Measurements from ENCODE around the gene KSR2. TPM values are rescaled to one million over a fixed set of nuclear protein-coding genes. Genes with fewer than 3 reads are reported as not detected.

KSR2 gene
- total RNA-seq, 1 donor from 2014 or later, result 1.4 TPM

DNA sequence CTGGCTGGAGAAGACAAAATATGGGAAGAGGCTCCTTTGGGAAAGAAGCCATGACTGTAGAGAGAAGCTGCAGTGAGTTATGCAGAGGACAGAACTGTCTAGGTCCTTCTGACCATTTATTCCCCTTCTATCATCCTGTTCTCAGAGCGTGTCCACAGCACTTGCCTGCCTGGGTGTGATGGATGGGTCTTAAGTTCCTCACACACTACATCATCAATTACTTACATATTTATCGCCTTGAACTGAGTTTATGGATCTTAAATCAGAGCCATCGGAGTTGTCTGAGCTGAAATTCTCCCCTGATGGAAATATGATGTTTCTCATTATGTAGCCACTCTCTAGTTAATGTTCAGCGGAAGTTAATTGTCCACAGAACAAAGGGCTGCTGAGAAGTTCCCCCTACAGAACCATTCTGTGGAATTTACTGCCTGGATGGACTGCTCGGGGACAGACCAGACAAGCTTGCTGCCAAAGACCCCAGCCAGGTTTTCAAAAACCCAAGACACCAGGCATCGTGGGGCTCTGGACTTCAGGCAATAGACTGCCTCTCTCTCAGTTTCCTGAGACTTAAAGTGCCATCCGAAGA is 374.9 kb downstream of the KSR2 start:
- no peak for DNase-seq
- TF ChIP-seq, protein P1, sequence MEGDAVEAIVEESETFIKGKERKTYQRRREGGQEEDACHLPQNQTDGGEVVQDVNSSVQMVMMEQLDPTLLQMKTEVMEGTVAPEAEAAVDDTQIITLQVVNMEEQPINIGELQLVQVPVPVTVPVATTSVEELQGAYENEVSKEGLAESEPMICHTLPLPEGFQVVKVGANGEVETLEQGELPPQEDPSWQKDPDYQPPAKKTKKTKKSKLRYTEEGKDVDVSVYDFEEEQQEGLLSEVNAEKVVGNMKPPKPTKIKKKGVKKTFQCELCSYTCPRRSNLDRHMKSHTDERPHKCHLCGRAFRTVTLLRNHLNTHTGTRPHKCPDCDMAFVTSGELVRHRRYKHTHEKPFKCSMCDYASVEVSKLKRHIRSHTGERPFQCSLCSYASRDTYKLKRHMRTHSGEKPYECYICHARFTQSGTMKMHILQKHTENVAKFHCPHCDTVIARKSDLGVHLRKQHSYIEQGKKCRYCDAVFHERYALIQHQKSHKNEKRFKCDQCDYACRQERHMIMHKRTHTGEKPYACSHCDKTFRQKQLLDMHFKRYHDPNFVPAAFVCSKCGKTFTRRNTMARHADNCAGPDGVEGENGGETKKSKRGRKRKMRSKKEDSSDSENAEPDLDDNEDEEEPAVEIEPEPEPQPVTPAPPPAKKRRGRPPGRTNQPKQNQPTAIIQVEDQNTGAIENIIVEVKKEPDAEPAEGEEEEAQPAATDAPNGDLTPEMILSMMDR (IDR thresholded peaks at IDR 0.05), result no peak

DNA sequence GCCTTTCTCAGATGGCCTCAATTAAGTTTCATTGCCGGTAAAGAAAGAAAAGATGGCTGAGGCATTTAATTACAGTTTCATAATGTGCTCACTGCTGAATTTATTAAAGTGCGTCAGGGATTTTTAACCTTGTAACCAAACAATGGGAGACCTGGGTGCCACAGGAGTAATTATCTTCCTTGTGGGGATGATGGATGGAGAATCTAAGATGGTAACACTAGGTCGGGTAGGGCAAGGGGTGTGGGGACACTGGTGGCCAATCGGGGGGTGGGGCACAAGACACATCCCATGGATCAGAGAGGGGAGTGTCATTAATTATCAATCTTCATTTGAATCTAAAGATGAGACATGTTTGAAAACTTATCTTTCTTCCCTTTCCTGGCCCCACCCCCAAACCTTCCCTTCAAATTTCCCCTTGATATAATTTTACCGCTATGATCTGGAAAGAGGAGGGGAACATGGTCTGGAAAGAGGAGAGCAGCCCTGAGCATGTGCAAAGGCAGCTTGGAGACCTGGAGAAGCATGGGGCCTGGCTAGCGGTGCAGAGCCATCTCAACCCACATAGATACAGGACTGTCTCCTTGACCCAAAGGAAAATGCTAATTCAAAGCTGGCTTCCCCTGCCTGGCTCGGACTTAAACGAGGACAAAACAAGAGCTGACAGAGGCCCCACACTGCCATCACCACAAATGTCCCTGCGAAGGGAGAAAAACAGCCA is 376.0 kb downstream of the KSR2 start:
- ATAC-seq (no peak), DNase-seq (no peak)
- TF ChIP-seq, protein P1 (IDR thresholded peaks at IDR 0.05), result no peak
- no peaks in the 10 kb centered on the region for H3K36me3 ChIP-seq
- no peaks in the 10 kb centered on the region for H3K4me1 ChIP-seq
- H3K4me3 ChIP-seq, result no peak overlapping the region
- intact Hi-C loops (cut with DNase I), result no loop called here
- no peak overlapping the region for H3K27ac ChIP-seq
- H3K27me3 ChIP-seq, result no peaks in the 10 kb centered on the region
- H3K9me3 ChIP-seq, result no peaks in the 10 kb centered on the region

More for the DNA sequence above, 374.9 kb downstream of the KSR2 start:
- no peaks in the 10 kb centered on the region for H3K4me1 ChIP-seq
- no peaks in the 10 kb centered on the region for H3K36me3 ChIP-seq
- no peaks in the 10 kb centered on the region for H3K9me3 ChIP-seq
- H3K27ac ChIP-seq, result no peak overlapping the region
- H3K27me3 ChIP-seq, result no peaks in the 10 kb centered on the region
- no peak overlapping the region for H3K4me3 ChIP-seq
- intact Hi-C loops (cut with DNase I), result no loop called here
- no peak for ATAC-seq

DNA sequence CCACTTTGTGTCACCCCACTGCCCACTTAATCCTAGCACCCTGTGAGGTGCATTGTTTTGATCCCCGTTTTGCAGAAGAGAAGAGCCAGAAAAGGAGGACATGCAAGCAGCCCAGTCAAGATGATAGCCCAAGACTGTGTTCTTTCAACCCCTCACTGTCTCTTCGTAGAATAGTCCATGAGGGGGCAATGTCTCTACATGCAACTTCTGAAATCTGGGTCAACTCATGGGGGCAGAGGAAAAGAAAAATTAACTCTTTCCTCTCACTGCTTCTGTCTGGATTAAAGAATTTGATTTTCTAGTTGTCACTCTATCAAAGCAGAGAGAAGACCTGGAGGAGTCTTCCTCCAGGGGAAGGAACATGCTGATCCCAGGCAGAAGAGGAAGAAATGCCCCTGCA is 377.8 kb downstream of the KSR2 start:
- TF ChIP-seq, protein P1 (IDR thresholded peaks at IDR 0.05), result no peak
- H3K27ac ChIP-seq, result no peak overlapping the region
- no peaks in the 10 kb centered on the region for H3K27me3 ChIP-seq
- H3K4me3 ChIP-seq, result no peak overlapping the region
- H3K36me3 ChIP-seq, result no peaks in the 10 kb centered on the region
- ATAC-seq (no peak), DNase-seq (no peak)
- H3K9me3 ChIP-seq, result no peaks in the 10 kb centered on the region
- H3K4me1 ChIP-seq, result no peaks in the 10 kb centered on the region
- intact Hi-C loops (cut with DNase I), result no loop called here

DNA sequence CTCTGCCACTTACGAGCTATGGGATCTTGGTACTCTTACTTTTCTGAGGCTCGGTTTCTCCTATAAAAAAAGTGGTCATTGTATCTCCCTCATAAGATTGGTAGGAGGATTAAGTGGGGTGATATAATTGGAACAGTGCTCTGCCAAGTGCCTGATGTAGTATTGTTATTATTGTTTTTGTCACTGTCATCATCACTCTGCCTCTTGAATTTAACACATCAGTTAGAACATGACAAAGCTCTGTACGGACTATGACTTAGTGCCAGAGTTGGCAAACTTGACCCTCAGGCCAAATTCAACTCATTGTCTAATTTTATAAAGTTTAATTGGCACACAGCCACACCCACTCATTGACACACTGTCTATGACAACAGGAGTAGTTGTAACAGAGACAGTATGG is 378.4 kb downstream of the KSR2 start:
- no peak overlapping the region for H3K27ac ChIP-seq
- no peaks in the 10 kb centered on the region for H3K4me1 ChIP-seq
- DNase-seq (no peak), ATAC-seq (no peak)
- intact Hi-C loops (cut with DNase I), result no loop called here
- H3K27me3 ChIP-seq, result no peaks in the 10 kb centered on the region
- TF ChIP-seq, protein P1 (IDR thresholded peaks at IDR 0.05), result no peak
- H3K36me3 ChIP-seq, result no peaks in the 10 kb centered on the region
- H3K4me3 ChIP-seq, result no peak overlapping the region
- no peaks in the 10 kb centered on the region for H3K9me3 ChIP-seq

DNA sequence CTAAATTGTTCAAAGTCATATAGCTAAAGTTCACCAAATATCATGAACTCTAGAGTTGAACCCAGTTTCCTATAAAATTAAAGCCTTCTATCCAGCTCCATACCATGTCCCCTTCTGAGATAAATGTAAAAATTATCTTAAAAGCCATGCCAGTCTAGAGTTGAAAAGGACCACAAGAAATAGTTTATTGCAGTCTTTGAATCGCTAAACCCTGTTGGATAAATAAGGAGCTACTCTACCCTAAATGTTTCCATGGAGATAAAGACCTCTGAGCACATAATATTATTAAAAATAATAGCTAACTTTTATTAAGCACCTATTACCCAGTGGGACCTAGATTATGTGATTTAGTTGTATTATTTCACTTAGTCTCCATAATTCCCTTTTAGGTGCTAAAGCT is 379.8 kb downstream of the KSR2 start:
- no peaks in the 10 kb centered on the region for H3K4me1 ChIP-seq
- no peak for ATAC-seq
- H3K36me3 ChIP-seq, result no peaks in the 10 kb centered on the region
- no peak overlapping the region for H3K27ac ChIP-seq
- TF ChIP-seq, protein P1 (IDR thresholded peaks at IDR 0.05), result no peak
- H3K27me3 ChIP-seq, result no peaks in the 10 kb centered on the region
- intact Hi-C loops (cut with DNase I), result loop anchor here (10.0 kb wide), 1 partner anchor 214 kb away; no protein-coding TSS in a partner anchor
- H3K4me3 ChIP-seq, result no peak overlapping the region
- no peak for DNase-seq
- no peaks in the 10 kb centered on the region for H3K9me3 ChIP-seq

Measured in upper lobe of right lung (tissue), 1 donor.